ENCODE data around the gene NAA80. TPM values are rescaled to one million over a fixed set of nuclear protein-coding genes. Genes with fewer than 3 reads are reported as not detected.

The NAA80 gene
- total RNA-seq, 1 experiment from 2014 or later: 6.0 TPM

- no peaks in the 10 kb centered on the region for H3K27me3 ChIP-seq (ENCODE audit: insufficient read depth, low read length)
- H3K27ac Mint-ChIP-seq: peak overlapping the region in 2 of 3 experiments; percentile 73 to 93; a peak in 5 of 7 replicates
- H2BK12ac ChIP-seq (ENCODE audit: insufficient read length, low read depth, low read length): no peak overlapping the region
- H3K18ac ChIP-seq (ENCODE audit: insufficient read length, low read depth, low read length): no peak overlapping the region
- H3K4me3 Mint-ChIP-seq: no peak overlapping the region; a peak in 1 of 5 replicates
- H3K56ac ChIP-seq (ENCODE audit: insufficient read length, low read depth, low read length): no peak overlapping the region
- peaks cover 3% of the 10 kb centered on the region; the same call in 1 of the 2 replicates for H3K4me1 ChIP-seq (ENCODE audit: insufficient read depth, low read length)
- H3K79me1 ChIP-seq (ENCODE audit: insufficient read depth, low read depth, low read length, poor library complexity, severe bottlenecking): no peaks in the 10 kb centered on the region
- H2BK20ac ChIP-seq (ENCODE audit: low read depth, low read length, poor library complexity, severe bottlenecking): no peak overlapping the region
- no peak overlapping the region for H2AK5ac ChIP-seq (ENCODE audit: insufficient read length, low read length)
- H3T11ph ChIP-seq (ENCODE audit: low read length): no peak overlapping the region
- peaks cover 1% of the 10 kb centered on the region; the same call in 1 of the 2 replicates for H3K27me3 Mint-ChIP-seq (ENCODE audit: low read depth)
- H2BK15ac ChIP-seq (ENCODE audit: low read depth, low read length): no peak overlapping the region
- H4K8ac ChIP-seq (replicated peaks; ENCODE audit: insufficient read length, low read depth, low read length): no peak overlapping the region
- peaks cover 12 to 24% (median 24%) of the 10 kb centered on the region in 3 experiments; a peak in 6 of 7 replicates for H3K36me3 Mint-ChIP-seq (ENCODE audit: insufficient read depth in 1 of 3, low read depth in 3 of 3)
- no peaks in the 10 kb centered on the region for H3K79me2 ChIP-seq (ENCODE audit: insufficient read depth, low read length)
- no CpG with 5 or more reads among the region's 2 CpGs for WGBS (ENCODE audit: extremely low coverage, insufficient read length, low lambda C conversion rate)
- no peaks in the 10 kb centered on the region for H3K9me3 ChIP-seq (ENCODE audit: control insufficient read depth, low read depth, low read length)
- H3K4ac ChIP-seq (ENCODE audit: low read depth, low read length): no peak overlapping the region
- no peaks in the 10 kb centered on the region for H3K9me3 Mint-ChIP-seq
- H2AFZ ChIP-seq (ENCODE audit: low read length): no peak overlapping the region
- H3K9ac ChIP-seq (ENCODE audit: extremely low read depth, insufficient read length, low read length): no peak overlapping the region
- no peak overlapping the region for H3K27ac ChIP-seq (ENCODE audit: insufficient read length, low read depth, low read length)
- DNase-seq: no peak
- H2BK120ac ChIP-seq (ENCODE audit: low read depth, low read length, poor library complexity, severe bottlenecking): no peak overlapping the region
- no peak overlapping the region for H2BK5ac ChIP-seq (ENCODE audit: insufficient read length, low read length)
- TF ChIP-seq, protein P1, sequence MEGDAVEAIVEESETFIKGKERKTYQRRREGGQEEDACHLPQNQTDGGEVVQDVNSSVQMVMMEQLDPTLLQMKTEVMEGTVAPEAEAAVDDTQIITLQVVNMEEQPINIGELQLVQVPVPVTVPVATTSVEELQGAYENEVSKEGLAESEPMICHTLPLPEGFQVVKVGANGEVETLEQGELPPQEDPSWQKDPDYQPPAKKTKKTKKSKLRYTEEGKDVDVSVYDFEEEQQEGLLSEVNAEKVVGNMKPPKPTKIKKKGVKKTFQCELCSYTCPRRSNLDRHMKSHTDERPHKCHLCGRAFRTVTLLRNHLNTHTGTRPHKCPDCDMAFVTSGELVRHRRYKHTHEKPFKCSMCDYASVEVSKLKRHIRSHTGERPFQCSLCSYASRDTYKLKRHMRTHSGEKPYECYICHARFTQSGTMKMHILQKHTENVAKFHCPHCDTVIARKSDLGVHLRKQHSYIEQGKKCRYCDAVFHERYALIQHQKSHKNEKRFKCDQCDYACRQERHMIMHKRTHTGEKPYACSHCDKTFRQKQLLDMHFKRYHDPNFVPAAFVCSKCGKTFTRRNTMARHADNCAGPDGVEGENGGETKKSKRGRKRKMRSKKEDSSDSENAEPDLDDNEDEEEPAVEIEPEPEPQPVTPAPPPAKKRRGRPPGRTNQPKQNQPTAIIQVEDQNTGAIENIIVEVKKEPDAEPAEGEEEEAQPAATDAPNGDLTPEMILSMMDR (conservative IDR thresholded peaks at IDR 0.05): no peak
- no peak overlapping the region for H3K14ac ChIP-seq (ENCODE audit: insufficient read depth, low read length)
- peaks cover 33 to 62% of the 10 kb centered on the region in 2 experiments for H3K4me1 Mint-ChIP-seq
- H3K23me2 ChIP-seq (ENCODE audit: insufficient read length, low read depth, low read length, poor library complexity, severe bottlenecking): no peaks in the 10 kb centered on the region
- no peak overlapping the region for H3K4me2 ChIP-seq (ENCODE audit: insufficient read depth, insufficient read length, low read length)
- H4K20me1 ChIP-seq (ENCODE audit: control insufficient read depth, insufficient read depth, insufficient read length): no peaks in the 10 kb centered on the region
- no peak overlapping the region for H4K5ac ChIP-seq (ENCODE audit: insufficient read length, low read depth, low read length)
- no peak overlapping the region for H3K23ac ChIP-seq (ENCODE audit: insufficient read length, low read depth, low read length)
- H4K91ac ChIP-seq (ENCODE audit: insufficient read length, low read depth, low read length): no peak overlapping the region
Measured at GRCh38 chr3:50261505-50261904, 37.7 kb downstream of the NAA80 start.

Measured in H9 (cell line).